WTC11 (cell line): ENCODE results near the gene MPPE1.

ENCODE experiments used
- CREM ChIP-seq: sonication (generic); formaldehyde crosslinking; IDR thresholded peaks from 2 replicates; pipeline ENCODE4 v1.8.1; 2022; ENCODE audit warnings: mild to moderate bottlenecking, missing genetic modification reagents, moderate library complexity
- CTCF ChIP-seq: fragments of 200-600 bp; IDR thresholded peaks from 2 replicates; pipeline ENCODE4 v1.8.0; 2022; ENCODE audit warnings: antibody characterized with exemption
- FOXJ3 ChIP-seq: sonication (generic); formaldehyde crosslinking; IDR thresholded peaks from 2 replicates; pipeline ENCODE4 v1.9.0; 2021; ENCODE audit warnings: missing genetic modification reagents, mild to moderate bottlenecking, borderline replicate concordance
- GABPB1 ChIP-seq: sonication (generic); formaldehyde crosslinking; IDR thresholded peaks from 2 replicates; pipeline ENCODE4 v1.8.1; 2023; ENCODE audit warnings: mild to moderate bottlenecking, missing genetic modification reagents
- NFYB ChIP-seq: sonication (generic); formaldehyde crosslinking; conservative IDR thresholded peaks from 2 replicates; pipeline ENCODE4 v1.8.0; 2022; ENCODE audit warnings: low read depth, missing genetic modification reagents
- PRDM15 ChIP-seq: sonication (generic); formaldehyde crosslinking; IDR thresholded peaks from 2 replicates; pipeline ENCODE4 v1.8.0; 2022; ENCODE audit warnings: missing genetic modification reagents
- TCF7 ChIP-seq: sonication (generic); formaldehyde crosslinking; IDR thresholded peaks from 2 replicates; pipeline ENCODE4 v1.8.0; 2022; ENCODE audit warnings: mild to moderate bottlenecking, low read depth, missing genetic modification reagents, moderate library complexity
- ZNF121 ChIP-seq: sonication (generic); formaldehyde crosslinking; IDR thresholded peaks from 2 replicates; pipeline ENCODE4 v1.8.0; 2023; ENCODE audit warnings: missing genetic modification reagents
- ZNF219 ChIP-seq: sonication (generic); formaldehyde crosslinking; IDR thresholded peaks from 2 replicates; pipeline ENCODE4 v1.8.0; 2023; ENCODE audit warnings: missing genetic modification reagents, mild to moderate bottlenecking, borderline replicate concordance

GRCh38 chr18:11849841-11850634, 58.1 kb downstream of the MPPE1 start:
- TF ChIP-seq TCF7 (CRISPR knock-in tag) (no peak), CTCF (no peak), PRDM15 (CRISPR knock-in tag) (no peak), CREM (CRISPR knock-in tag) (no peak), ZNF219 (CRISPR knock-in tag) (no peak), NFYB (CRISPR knock-in tag) (no peak), GABPB1 (CRISPR knock-in tag) (peak; percentile 71; the same call in 1 of the 2 replicates), FOXJ3 (CRISPR knock-in tag) (no peak), ZNF121 (CRISPR knock-in tag) (no peak)
